ENCODE results near the gene STRBP. TPM values are rescaled to one million over a fixed set of nuclear protein-coding genes. Genes with fewer than 3 reads are reported as not detected.
A peak's percentile ranks its signal among the peaks of the same experiment; 100 is the strongest.

The STRBP gene
- total and polyA plus RNA-seq, 2 of the 4 experiments (the other 2 are of a cell fraction), result 2.1 to 2.5 TPM

DNA sequence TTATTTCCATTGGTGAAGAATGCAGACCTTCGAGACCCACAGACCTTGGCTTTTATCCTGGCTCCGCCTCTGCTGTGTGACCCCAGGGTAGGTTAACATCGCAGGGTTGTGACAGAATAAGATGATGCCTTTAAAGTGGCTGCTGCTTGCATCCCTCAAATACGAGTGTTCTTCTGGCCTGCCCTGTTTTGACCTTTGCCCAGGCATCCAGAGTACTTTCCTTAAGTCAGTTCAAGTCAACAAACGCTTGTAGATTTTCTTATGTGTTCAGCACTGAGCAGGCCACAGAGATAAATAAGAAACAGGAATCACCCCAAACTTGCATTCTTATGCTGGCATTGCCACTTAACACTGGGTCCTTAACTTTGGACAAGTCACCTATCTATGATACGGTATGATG lies 184.7 kb downstream of the STRBP start:
- no peak overlapping the region for H2BK15ac ChIP-seq (ENCODE audit: low read depth, low read length)
- no peak overlapping the region for H3K27ac ChIP-seq (ENCODE audit: insufficient read depth, low read length)
- WGBS, 2 experiments (ENCODE audit: extremely low coverage in 2 of 2, insufficient read length in 1 of 2), result 100% methylated on average over 1 of the region's 6 CpGs; no CpG with 5 or more reads in 1 of the 2 experiments
- H3K79me1 ChIP-seq (ENCODE audit: low read depth in 1 of 2, low read length in 2 of 2), result peaks cover 0 to 4% of the 10 kb centered on the region in 2 experiments; a peak in 3 of 4 replicates
- no peak overlapping the region for H4K5ac ChIP-seq (ENCODE audit: low read depth, low read length)
- H2AK5ac ChIP-seq (ENCODE audit: low read depth, low read length), result no peak overlapping the region
- DNase-seq, result no peak
- H4K91ac ChIP-seq (ENCODE audit: insufficient read depth, low read depth, low read length), result no peak overlapping the region
- no peak overlapping the region for H2AFZ ChIP-seq (replicated peaks; ENCODE audit: low read length, poor library complexity)
- TF ChIP-seq SMC3 (IDR thresholded peaks at IDR 0.05; ENCODE audit: low read depth, low read length) (no peak), RAD21 (IDR thresholded peaks at IDR 0.05; ENCODE audit: low read length) (no peak)
- intact Hi-C loops (cut with micrococcal nuclease) (no loop called here), dilution Hi-C loops (cut with HindIII; ENCODE audit: low sequenced_read_pairs, unreplicated experiment) (no loop called here), in situ Hi-C loops (cut with MboI; ENCODE audit: low sequenced_read_pairs) (loop anchor here (5.0 kb wide), 1 partner anchor 269 kb away; no protein-coding TSS in a partner anchor)
- no peak overlapping the region for H3K4me3 ChIP-seq (ENCODE audit: insufficient read depth, low read depth, low read length)
- CTCF ChIA-PET, result interaction anchor here (1.0 kb wide), 2 partner anchors 141 to 265 kb away, joined by 3 read pairs; no protein-coding TSS in a partner anchor
- H2AK9ac ChIP-seq (replicated peaks; ENCODE audit: low read depth, low read length, poor library complexity), result no peak overlapping the region
- H4K8ac ChIP-seq (ENCODE audit: low read depth in 2 of 2, low read length in 2 of 2), result no peak overlapping the region
- POLR2A ChIA-PET (ENCODE audit: unreplicated experiment), result no interaction called here
- no peak overlapping the region for H2BK120ac ChIP-seq (ENCODE audit: low read depth, low read length)
- no peaks in the 10 kb centered on the region for H3K27me3 ChIP-seq (ENCODE audit: control insufficient read depth, insufficient read depth, low read length)
- no peak overlapping the region for H3K4me2 ChIP-seq (ENCODE audit: low read depth, low read length)
- H3K9me3 ChIP-seq (ENCODE audit: control insufficient read depth, insufficient read depth, low read length), result no peaks in the 10 kb centered on the region
- H3K14ac ChIP-seq (replicated peaks; ENCODE audit: low read depth, low read length), result peak overlapping the region; percentile 19; the same call in 1 of the 2 replicates
- H3K18ac ChIP-seq (ENCODE audit: low read depth, low read length), result no peak overlapping the region
- BruUV-seq (replicated peaks), result no TSS peak
- peaks cover 23% of the 10 kb centered on the region for H3K36me3 ChIP-seq (ENCODE audit: control insufficient read depth, insufficient read depth, low read length)
- no peak overlapping the region for H3K4ac ChIP-seq (ENCODE audit: low read depth, low read length)
- H3K9me1 ChIP-seq (ENCODE audit: insufficient read depth, low read length), result peaks cover 5% of the 10 kb centered on the region; the same call in 1 of the 2 replicates
- no peak; the same call in 1 of the 2 replicates for ATAC-seq (ENCODE audit: low read depth)
- no peak overlapping the region for H3K23ac ChIP-seq (ENCODE audit: low read depth, low read length)
- no peaks in the 10 kb centered on the region; the same call in 1 of the 2 replicates for H3K4me1 ChIP-seq (ENCODE audit: control insufficient read depth, insufficient read depth, low read length)
- no peak overlapping the region for H3K56ac ChIP-seq (ENCODE audit: extremely low read depth, insufficient read depth, low read length)
- no peak overlapping the region for H2BK20ac ChIP-seq (ENCODE audit: low read depth, low read length)
- H2BK5ac ChIP-seq (ENCODE audit: low read depth, low read length, poor library complexity, severe bottlenecking), result no peak overlapping the region
- no peaks in the 10 kb centered on the region for H4K20me1 ChIP-seq (ENCODE audit: insufficient read depth, low read length)
- no peak overlapping the region for H3K9ac ChIP-seq (ENCODE audit: low read depth, low read length)

All from IMR-90 (cell line).